GM12878 (cell line): ENCODE data around the gene S100A12. TPM values are rescaled to one million over a fixed set of nuclear protein-coding genes. Genes with fewer than 3 reads are reported as not detected.

Source experiments
- ATAC-seq: fragments of 200-7000 bp; cut with Tn5 transposase; 3 replicates; pipeline ENCODE4 v1.9.1; 2020; ENCODE audit warnings: mild to moderate bottlenecking, moderate library complexity
- BruUV-seq: library from RNA; stranded (reverse); fragments of 400-500 nt; replicated peaks from 2 replicates; lab custom pipeline; 2021; lab: Mats Ljungman, UMichigan
- CTCF ChIA-PET: fragments of 300-600 bp; sonication (Branson Sonifier 250); formaldehyde crosslinking; extraction: SDS; loops from one replicate; lab custom pipeline; 2021; ENCODE audit warnings: inconsistent platforms; lab: Yijun Ruan, JAX
- POLR2A ChIA-PET: fragments of 350-600 bp; formaldehyde crosslinking; extraction: SDS; loops from one replicate; lab custom pipeline; 2021; ENCODE audit warnings: inconsistent platforms; lab: Charles Lee
- RAD21 ChIA-PET: fragments of 300-600 bp; sonication (Branson Sonifier 250); formaldehyde crosslinking; loops from one replicate; lab custom pipeline; 2023; ENCODE audit warnings: antibody characterized with exemption; ENCODE audit not compliant: unreplicated experiment; lab: Charles Lee
- SMC1A ChIA-PET: fragments of 300-600 bp; sonication (Branson Sonifier 250); formaldehyde crosslinking; loops from one replicate; lab custom pipeline; 2023; ENCODE audit not compliant: unreplicated experiment, uncharacterized antibody; lab: Charles Lee
- DNase-seq: peaks from one replicate; pipeline ENCODE4 v3.0.0-alpha.2; 2011; ENCODE audit warnings: low read depth, low spot score
- FAIRE-seq: peaks from 3 replicates; lab custom pipeline; 2011; peaks lifted over from hg19 to GRCh38; lab: Jason Lieb, UNC
- H2AFZ ChIP-seq: 2 replicates; pipeline ENCODE4 v1.6.0; 2011; ENCODE audit warnings: low read depth, low read length, control low read depth; ENCODE audit not compliant: control insufficient read depth
- H3K27ac ChIP-seq: 2 replicates; pipeline ENCODE4 v1.5.1; 2011; ENCODE audit warnings: control low read depth; ENCODE audit not compliant: control insufficient read depth, insufficient read depth
- H3K27me3 ChIP-seq, 2 experiments: replicated peaks in 1 of 2; 2 replicates each; pipeline versions ENCODE4 v1.6.0 to v1.6.1; 2011; ENCODE audit warnings: low read length in 1 of 2; ENCODE audit not compliant: control insufficient read depth in 2 of 2, insufficient read depth in 2 of 2
- H3K36me3 ChIP-seq, 2 experiments: 2 replicates each; pipeline ENCODE4 v1.5.1; 2011; ENCODE audit warnings: low read length in 1 of 2; ENCODE audit not compliant: control insufficient read depth in 2 of 2, insufficient read depth in 2 of 2
- H3K4me1 ChIP-seq: 2 replicates; pipeline ENCODE4 v1.6.1; 2011; ENCODE audit warnings: mild to moderate bottlenecking, low read length, moderate library complexity, mixed read lengths; ENCODE audit not compliant: control insufficient read depth, insufficient read depth
- H3K4me2 ChIP-seq: 2 replicates; pipeline ENCODE4 v1.6.0; 2011; ENCODE audit warnings: control low read depth; ENCODE audit not compliant: control insufficient read depth, insufficient read depth
- H3K4me3 ChIP-seq: fragments of 200-600 bp; sonication (generic); 2 replicates; pipeline ENCODE4 v1.5.1; 2016
- H3K79me2 ChIP-seq: 2 replicates; pipeline ENCODE4 v1.6.0; 2011; ENCODE audit warnings: low read length; ENCODE audit not compliant: control insufficient read depth, insufficient read depth
- H3K9ac ChIP-seq: 2 replicates; pipeline ENCODE4 v1.8.0; 2011; ENCODE audit warnings: low read length, control low read depth, mixed read lengths; ENCODE audit not compliant: control insufficient read depth, insufficient read depth
- H3K9me3 ChIP-seq: replicated peaks from 3 replicates; pipeline ENCODE4 v1.5.1; 2011; ENCODE audit warnings: mild to moderate bottlenecking, low read length; ENCODE audit not compliant: control insufficient read depth, insufficient read depth
- H4K20me1 ChIP-seq: 2 replicates; pipeline ENCODE4 v1.6.0; 2011; ENCODE audit not compliant: control insufficient read depth, insufficient read depth
- CTCF ChIP-seq, 3 experiments: IDR thresholded peaks in 2 of 3; conservative IDR thresholded peaks in 1 of 3; 2 replicates each; pipeline ENCODE4 v1.5.1; 2011; ENCODE audit warnings: low read depth in 3 of 3, low read length in 3 of 3, mild to moderate bottlenecking in 3 of 3, control low read depth in 2 of 3, moderate library complexity in 2 of 3, inconsistent platforms in 1 of 3, mixed read lengths in 1 of 3; ENCODE audit not compliant: control insufficient read depth in 2 of 3, insufficient read depth in 1 of 3; ENCODE audit errors: extremely low read depth in 1 of 3
- IRF5 ChIP-seq: fragments of 450-650 bp; IDR thresholded peaks from 2 replicates; pipeline ENCODE4 v1.6.1; 2017; ENCODE audit warnings: borderline replicate concordance
- RAD21 ChIP-seq: IDR thresholded peaks from 2 replicates; pipeline ENCODE4 v1.6.1; 2011; ENCODE audit warnings: mild to moderate bottlenecking, low read depth, low read length, moderate library complexity; ENCODE audit not compliant: insufficient read depth
- WGBS: methylation state at CpG from one replicate; pipeline ENCODE4 v1.1.6; 2016; ENCODE audit warnings: low lambda C conversion rate; ENCODE audit not compliant: insufficient replicate concordance, insufficient coverage; ENCODE audit errors: missing lambda C conversion rate; 5-methylcytosine and 5-hydroxymethylcytosine counted together
- in situ Hi-C: fragments of 300-500 bp; cut with MboI; formaldehyde crosslinking; loops from 9 replicates; pipeline ENCODE4 v1.14.3; 2018; ENCODE audit warnings: mixed read lengths
- intact Hi-C: fragments of 100-400 bp; cut with micrococcal nuclease; formaldehyde crosslinking; loops from one replicate; pipeline ENCODE4 v1.14.2; 2022; ENCODE audit not compliant: unreplicated experiment
- polyA plus RNA-seq, 11 experiments: library from polyadenylated mRNA; depleted of rRNA in 4 of 11; unstranded in 6 of 11; stranded (reverse) in 5 of 11; fragments of >200 nt; fragmentation: Nextera tagmentation in 4 of 11; fragmentation: Illumina TruSeq in 1 of 11; extraction: Ambion mirVana in 4 of 11; extraction: Trizol in 1 of 11; gene quantifications; 1 replicate in 1 of 11; 2 replicates in 10 of 11; pipeline versions ENCODE4 v1.2.1 to v1.2.3, GENCODE V29; 2011 to 2016; ENCODE audit warnings: inconsistent platforms in 2 of 11, missing spikeins in 2 of 11, low read depth in 1 of 11
- total RNA-seq, 4 experiments: library from RNA; depleted of rRNA in 3 of 4; stranded (reverse); fragments of >200 nt in 3 of 4; fragmentation: Illumina TruSeq in 1 of 4; extraction: Trizol in 1 of 4; gene quantifications; 2 replicates each; pipeline versions ENCODE4 v1.2.1 to v1.2.3, GENCODE V29; 2013 to 2021

Gene S100A12
- total and polyA plus RNA-seq, 10 of the 15 experiments (the other 5 are each of a cell fraction or from before 2014, with no cell fraction given) = not detected

GRCh38 chr1:153353226-153353947 is 22.0 kb downstream of the S100A12 start:
- no TSS peak for BruUV-seq
- Histone ChIP-seq H3K4me2 (no peak overlapping the region), H3K4me1 (peaks cover 12% of the 10 kb centered on the region), H3K9ac (no peak overlapping the region), H3K27me3 (no peaks in the 10 kb centered on the region), H3K27ac (no peak overlapping the region), H4K20me1 (no peaks in the 10 kb centered on the region), H2AFZ (no peak overlapping the region), H3K36me3 (no peaks in the 10 kb centered on the region), H3K9me3 (no peaks in the 10 kb centered on the region), H3K4me3 (no peak overlapping the region), H3K79me2 (no peaks in the 10 kb centered on the region)
- intact Hi-C loops = loop anchor here (2.0 kb wide), 1 partner anchor 215 kb away; no protein-coding TSS in a partner anchor
- POLR2A ChIA-PET = no interaction called here
- peak; percentile 59 for ATAC-seq
- in situ Hi-C loops = loop anchor here (5.0 kb wide), 1 partner anchor 144 kb away; no protein-coding TSS in a partner anchor
- SMC1A ChIA-PET = interaction anchor here (0.6 to 6.2 kb wide), 16 partner anchors 8 to 219 kb away, joined by 3 to 106 read pairs (median 4); partner anchors contain the start of genes PGLYRP3 and S100A2
- CTCF ChIA-PET = interaction anchor here (0.5 to 8.6 kb wide), 37 partner anchors 9 to 952 kb away, joined by 3 to 326 read pairs (median 4); partner anchors contain the start of genes LORICRIN and PGLYRP3
- no peak for FAIRE-seq
- TF ChIP-seq RAD21 = peak; percentile 37; the same call in 1 of the 2 replicates
- peak; percentile 27 to 62 (median 52); a peak in 4 of 6 replicates for TF ChIP-seq CTCF (IDR thresholded peaks at IDR 0.05 in 2 of 3, conservative IDR thresholded peaks at IDR 0.05 in 1 of 3; ENCODE audit: control insufficient read depth in 2 of 3, extremely low read depth in 1 of 3, insufficient read depth in 1 of 3, low read depth in 3 of 3, low read length in 3 of 3)
- TF ChIP-seq IRF5 = no peak
- 23% methylated on average over 7 of the region's 7 CpGs for WGBS
- no peak for DNase-seq
- RAD21 ChIA-PET = interaction anchor here (0.6 to 8.4 kb wide), 11 partner anchors 9 to 379 kb away, joined by 3 to 94 read pairs (median 4); partner anchors contain the start of gene PGLYRP3
